Measurements from ENCODE around the gene TGIF1.
A peak's percentile ranks its signal among the peaks of the same experiment; 100 is the strongest.

The TGIF1 gene

GRCh38 chr18:3420919-3421279 lies 29.1 kb upstream of the TGIF1 start:
- Mint-ChIP-seq H3K4me1 (ENCODE audit: low read depth) (no peaks in the 10 kb centered on the region), H3K9me3 (no peaks in the 10 kb centered on the region), H3K27me3 (ENCODE audit: low read depth) (no peaks in the 10 kb centered on the region), H3K27ac (no peak overlapping the region), H3K4me3 (no peak overlapping the region), H3K36me3 (ENCODE audit: low read depth) (no peaks in the 10 kb centered on the region)

- Mint-ChIP-seq H3K4me1 (ENCODE audit: low read depth) (no peaks in the 10 kb centered on the region), H3K27me3 (ENCODE audit: low read depth) (no peaks in the 10 kb centered on the region), H3K9me3 (no peaks in the 10 kb centered on the region), H3K4me3 (no peak overlapping the region), H3K27ac (no peak overlapping the region), H3K36me3 (ENCODE audit: low read depth) (no peaks in the 10 kb centered on the region)
These were observed 27.1 kb upstream of the TGIF1 start for GRCh38 chr18:3422905-3423304.

DNA sequence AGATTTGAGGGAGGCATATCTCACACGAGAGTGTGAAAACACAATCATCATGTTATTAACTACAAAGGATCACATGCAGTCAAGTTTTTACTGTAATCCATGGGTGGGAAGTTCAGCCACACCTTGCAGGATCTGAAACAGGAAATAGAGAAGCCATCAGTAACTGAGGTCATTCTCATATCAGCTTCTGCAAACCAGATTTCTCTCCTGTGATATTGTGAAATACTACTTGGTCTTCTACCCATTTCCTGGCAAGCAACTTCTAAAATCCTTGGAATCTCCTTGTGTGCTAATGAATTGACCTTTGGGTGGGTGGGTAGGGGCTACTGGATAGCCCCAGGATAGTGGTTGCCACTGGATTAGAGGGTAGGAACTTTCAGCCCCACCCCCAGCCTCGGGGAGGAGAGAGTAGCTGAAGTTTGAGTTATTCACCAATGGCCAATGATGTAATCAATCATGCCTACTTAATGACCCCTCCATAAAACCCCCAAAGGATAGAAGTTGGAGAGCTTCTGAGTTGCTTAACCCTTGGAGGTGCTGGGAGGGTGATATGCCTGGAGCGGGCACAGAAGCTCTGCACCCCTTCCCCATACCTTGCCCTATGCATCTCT lies 25.6 kb upstream of the TGIF1 start:
- Mint-ChIP-seq H3K4me3 (no peak overlapping the region), H3K9me3 (no peaks in the 10 kb centered on the region), H3K4me1 (ENCODE audit: low read depth) (no peaks in the 10 kb centered on the region), H3K27ac (no peak overlapping the region), H3K27me3 (ENCODE audit: low read depth) (no peaks in the 10 kb centered on the region), H3K36me3 (ENCODE audit: low read depth) (no peaks in the 10 kb centered on the region)

GRCh38 chr18:3425030-3425429 lies 24.9 kb upstream of the TGIF1 start:
- no peak overlapping the region for H3K4me3 Mint-ChIP-seq

DNA sequence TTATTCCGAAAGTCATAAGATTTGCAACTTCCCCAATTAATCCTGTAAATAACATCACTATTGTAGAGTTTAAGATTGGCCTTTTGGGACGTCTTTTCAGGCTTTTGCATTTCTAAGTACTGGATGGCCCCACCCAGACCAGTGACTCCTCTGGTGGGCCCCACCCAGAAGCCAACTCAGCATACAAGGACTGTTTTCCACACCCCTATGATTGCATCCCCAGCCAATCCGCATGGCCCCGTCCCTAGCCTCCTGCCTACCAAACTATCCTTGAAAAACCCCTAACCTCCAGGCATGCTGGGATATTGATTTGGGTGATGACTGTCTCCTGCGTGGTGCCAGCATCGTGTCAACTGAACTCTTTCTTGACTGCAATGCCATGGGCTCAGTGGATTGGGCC lies 24.5 kb upstream of the TGIF1 start:
- Mint-ChIP-seq H3K27me3 (ENCODE audit: low read depth) (no peaks in the 10 kb centered on the region), H3K4me1 (ENCODE audit: low read depth) (no peaks in the 10 kb centered on the region), H3K9me3 (no peaks in the 10 kb centered on the region), H3K27ac (no peak overlapping the region), H3K4me3 (no peak overlapping the region), H3K36me3 (ENCODE audit: low read depth) (no peaks in the 10 kb centered on the region)

More at GRCh38 chr18:3425030-3425429, 24.9 kb upstream of the TGIF1 start:
- Mint-ChIP-seq H3K27me3 (ENCODE audit: low read depth) (no peaks in the 10 kb centered on the region), H3K27ac (no peak overlapping the region), H3K9me3 (no peaks in the 10 kb centered on the region), H3K36me3 (ENCODE audit: low read depth) (no peaks in the 10 kb centered on the region), H3K4me1 (ENCODE audit: low read depth) (no peaks in the 10 kb centered on the region)

DNA sequence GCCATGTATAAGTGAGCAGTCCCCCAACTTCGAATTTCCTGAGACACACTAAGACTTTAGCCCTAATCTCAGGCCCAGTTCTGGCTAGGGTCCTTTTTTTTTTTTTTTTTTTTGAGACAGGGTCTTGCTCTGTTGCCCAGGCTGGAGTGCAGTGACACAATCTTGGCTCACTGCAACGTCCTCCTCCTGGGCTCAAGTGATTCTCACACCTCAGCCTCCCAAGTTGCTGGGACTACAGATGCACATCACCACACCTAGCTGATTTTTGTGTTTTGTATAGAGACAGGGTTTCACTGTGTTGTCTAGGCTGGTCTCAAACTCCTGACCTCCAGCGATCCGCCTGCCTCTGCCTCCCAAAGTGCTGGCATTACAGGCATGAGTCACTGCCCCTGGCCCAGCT lies 23.9 kb upstream of the TGIF1 start:
- no peak overlapping the region for H3K27ac Mint-ChIP-seq
- H3K27me3 Mint-ChIP-seq (ENCODE audit: low read depth): no peaks in the 10 kb centered on the region
- H3K9me3 Mint-ChIP-seq: no peaks in the 10 kb centered on the region
- no peaks in the 10 kb centered on the region for H3K36me3 Mint-ChIP-seq (ENCODE audit: low read depth)
- H3K4me1 Mint-ChIP-seq (ENCODE audit: low read depth): no peaks in the 10 kb centered on the region
- H3K4me3 Mint-ChIP-seq: no peak overlapping the region

DNA sequence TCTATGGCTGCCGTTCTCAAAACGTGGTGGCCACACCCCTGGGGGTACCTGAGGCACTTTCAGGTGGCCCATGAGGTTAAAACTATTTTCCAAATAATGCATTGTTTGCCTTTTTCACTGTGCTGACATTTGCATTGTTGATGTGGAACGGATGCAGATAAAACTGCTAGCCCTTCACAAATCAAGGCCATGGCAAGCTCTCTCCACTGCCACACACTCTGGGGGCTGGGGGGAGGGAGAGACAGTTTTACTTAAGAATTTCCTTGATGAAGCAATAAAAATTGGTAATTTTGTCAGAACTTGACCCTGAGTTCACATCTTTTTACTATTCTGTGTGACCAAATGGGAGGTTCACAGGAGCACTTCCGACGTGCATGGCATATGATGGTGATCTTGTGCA lies 22.0 kb upstream of the TGIF1 start:
- Mint-ChIP-seq H3K4me3 (no peak overlapping the region), H3K36me3 (ENCODE audit: low read depth) (no peaks in the 10 kb centered on the region), H3K27me3 (ENCODE audit: low read depth) (no peaks in the 10 kb centered on the region), H3K9me3 (no peaks in the 10 kb centered on the region), H3K27ac (no peak overlapping the region), H3K4me1 (ENCODE audit: low read depth) (no peaks in the 10 kb centered on the region)

DNA sequence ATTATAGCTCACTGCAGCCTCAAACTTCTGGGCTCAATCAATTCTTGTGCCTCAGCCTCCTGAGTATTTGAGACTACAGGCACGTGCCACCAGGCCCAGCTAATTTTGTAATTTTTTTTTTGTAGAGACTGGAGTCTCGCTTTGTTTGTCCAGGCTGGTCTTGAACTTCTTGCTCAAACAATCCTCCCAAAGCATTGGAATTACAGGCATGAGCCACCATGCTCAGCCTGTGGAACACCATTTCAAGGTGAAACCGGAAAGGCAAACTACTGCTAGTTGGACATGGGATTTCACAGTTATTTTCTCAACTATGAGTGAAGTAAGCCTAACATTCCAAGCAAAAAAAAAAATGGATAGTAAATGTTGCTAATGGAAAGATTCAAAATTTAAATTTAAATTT lies 20.9 kb upstream of the TGIF1 start:
- no peaks in the 10 kb centered on the region for H3K27me3 Mint-ChIP-seq (ENCODE audit: low read depth)
- H3K36me3 Mint-ChIP-seq (ENCODE audit: low read depth): no peaks in the 10 kb centered on the region
- no peaks in the 10 kb centered on the region for H3K9me3 Mint-ChIP-seq
- H3K4me3 Mint-ChIP-seq: no peak overlapping the region
- no peaks in the 10 kb centered on the region for H3K4me1 Mint-ChIP-seq (ENCODE audit: low read depth)
- H3K27ac Mint-ChIP-seq: no peak overlapping the region

- Mint-ChIP-seq H3K9me3 (no peaks in the 10 kb centered on the region), H3K36me3 (ENCODE audit: low read depth) (no peaks in the 10 kb centered on the region), H3K4me3 (no peak overlapping the region), H3K4me1 (ENCODE audit: low read depth) (no peaks in the 10 kb centered on the region), H3K27me3 (ENCODE audit: low read depth) (peaks cover 9% of the 10 kb centered on the region), H3K27ac (no peak overlapping the region)
These were observed 15.3 kb upstream of the TGIF1 start for GRCh38 chr18:3434685-3435084.

DNA sequence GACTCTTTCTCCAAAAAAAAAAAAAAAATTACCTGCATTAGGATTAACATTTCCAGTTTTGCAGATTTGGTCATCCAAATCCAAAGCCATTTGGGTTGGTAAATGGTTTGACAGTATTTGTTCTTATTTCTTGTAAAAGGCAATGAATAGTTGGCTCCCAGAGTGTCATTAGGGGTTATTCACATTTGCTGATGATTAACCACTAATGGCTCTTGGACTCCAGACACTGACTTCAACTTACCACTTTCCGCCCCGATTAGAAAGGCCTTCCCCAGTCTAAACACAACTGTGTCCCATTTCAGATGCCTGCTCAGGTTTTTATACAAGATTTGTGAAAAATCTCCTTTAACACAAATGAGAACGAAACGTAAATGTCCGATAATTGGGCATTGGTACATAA lies 9.6 kb upstream of the TGIF1 start:
- peaks cover 33% of the 10 kb centered on the region for H3K27me3 Mint-ChIP-seq (ENCODE audit: low read depth)
- no peak overlapping the region for H3K4me3 Mint-ChIP-seq
- H3K36me3 Mint-ChIP-seq (ENCODE audit: low read depth): no peaks in the 10 kb centered on the region
- H3K27ac Mint-ChIP-seq: no peak overlapping the region
- no peaks in the 10 kb centered on the region for H3K9me3 Mint-ChIP-seq
- no peaks in the 10 kb centered on the region for H3K4me1 Mint-ChIP-seq (ENCODE audit: low read depth)

DNA sequence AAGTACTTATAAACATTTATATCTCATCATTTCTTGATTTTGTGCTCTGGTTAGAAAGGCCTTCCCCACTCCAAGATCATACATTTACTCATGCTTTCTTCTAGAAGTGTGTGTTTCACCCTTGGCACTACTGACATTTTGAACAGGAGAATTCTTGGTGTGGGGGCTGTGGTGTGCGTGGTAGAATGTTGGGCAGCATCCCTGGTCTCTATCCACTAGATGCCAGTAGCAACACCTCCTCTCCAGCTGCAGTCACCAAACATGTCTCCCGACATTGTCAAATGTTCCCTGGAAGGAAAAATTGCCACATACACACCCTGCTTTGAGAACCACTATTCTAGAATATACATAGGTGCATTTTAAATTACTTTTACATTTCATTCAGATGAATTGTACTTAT lies 8.7 kb upstream of the TGIF1 start:
- H3K36me3 Mint-ChIP-seq (ENCODE audit: low read depth): no peaks in the 10 kb centered on the region
- no peaks in the 10 kb centered on the region for H3K4me1 Mint-ChIP-seq (ENCODE audit: low read depth)
- H3K4me3 Mint-ChIP-seq: no peak overlapping the region
- H3K27me3 Mint-ChIP-seq (ENCODE audit: low read depth): peaks cover 33% of the 10 kb centered on the region
- no peaks in the 10 kb centered on the region for H3K9me3 Mint-ChIP-seq
- no peak overlapping the region for H3K27ac Mint-ChIP-seq

GRCh38 chr18:3442919-3443318 lies 7.1 kb upstream of the TGIF1 start:
- Mint-ChIP-seq H3K4me1 (ENCODE audit: low read depth) (peaks cover 14% of the 10 kb centered on the region), H3K9me3 (no peaks in the 10 kb centered on the region), H3K27ac (no peak overlapping the region), H3K4me3 (no peak overlapping the region), H3K36me3 (ENCODE audit: low read depth) (no peaks in the 10 kb centered on the region), H3K27me3 (ENCODE audit: low read depth) (peaks cover 29% of the 10 kb centered on the region)

- no peaks in the 10 kb centered on the region for H3K9me3 Mint-ChIP-seq
- H3K27ac Mint-ChIP-seq: no peak overlapping the region
- no peak overlapping the region for H3K4me3 Mint-ChIP-seq
- H3K27me3 Mint-ChIP-seq (ENCODE audit: low read depth): peaks cover 24% of the 10 kb centered on the region
- peaks cover 20% of the 10 kb centered on the region for H3K4me1 Mint-ChIP-seq (ENCODE audit: low read depth)
- H3K36me3 Mint-ChIP-seq (ENCODE audit: low read depth): no peaks in the 10 kb centered on the region
These were observed 5.7 kb upstream of the TGIF1 start for GRCh38 chr18:3444296-3444695.

- H3K27me3 Mint-ChIP-seq (ENCODE audit: low read depth): peaks cover 24% of the 10 kb centered on the region
- peak overlapping the region; percentile 21 for H3K4me3 Mint-ChIP-seq
- H3K9me3 Mint-ChIP-seq: no peaks in the 10 kb centered on the region
- peak overlapping the region; percentile 7 for H3K27ac Mint-ChIP-seq
- no peaks in the 10 kb centered on the region for H3K36me3 Mint-ChIP-seq (ENCODE audit: low read depth)
- H3K4me1 Mint-ChIP-seq (ENCODE audit: low read depth): peaks cover 20% of the 10 kb centered on the region
These were observed 5.0 kb upstream of the TGIF1 start for GRCh38 chr18:3444954-3445353.

DNA sequence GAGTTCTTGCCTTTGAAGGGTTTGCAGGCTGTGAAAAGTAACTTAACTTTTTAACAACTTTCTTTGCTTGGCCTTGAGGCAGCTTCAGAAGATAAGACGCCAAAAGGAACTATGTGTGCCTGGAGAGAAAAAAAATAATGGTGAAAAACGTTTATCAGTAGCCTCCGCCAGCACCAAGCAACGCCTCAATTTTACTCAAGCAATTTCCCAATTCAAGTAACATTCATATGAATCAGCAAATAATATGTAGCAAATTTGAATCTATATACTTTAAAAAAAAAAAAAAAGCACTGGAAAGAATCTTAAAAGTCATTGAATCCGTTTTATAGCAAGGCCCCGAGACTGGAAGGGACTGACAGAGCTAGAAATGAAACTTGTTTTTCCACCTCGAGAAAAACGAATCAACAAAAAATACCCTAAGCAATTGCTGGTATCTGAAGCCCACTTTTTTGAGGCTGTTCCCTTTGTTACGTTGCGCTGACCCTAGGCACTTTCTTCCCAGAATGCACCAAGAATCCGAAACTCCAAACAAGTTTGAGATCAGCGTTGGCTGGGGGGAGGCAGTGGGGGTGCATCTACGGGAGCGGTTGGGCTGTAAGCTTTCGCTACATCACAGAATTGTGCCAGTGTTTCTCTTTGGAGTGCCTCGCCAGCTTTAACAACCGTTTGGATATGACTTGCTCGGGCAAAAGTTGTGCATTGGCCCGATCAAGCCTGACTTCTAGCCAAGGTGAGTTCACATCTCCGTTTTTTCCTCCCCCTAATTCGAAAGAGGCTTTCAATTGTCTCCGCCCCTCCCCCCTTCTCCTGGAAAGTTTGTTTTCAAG lies 2.7 kb upstream of the TGIF1 start:
- Mint-ChIP-seq H3K27me3 (ENCODE audit: low read depth) (peaks cover 6% of the 10 kb centered on the region), H3K4me3 (peak overlapping the region; percentile 94), H3K4me1 (ENCODE audit: low read depth) (peaks cover 26% of the 10 kb centered on the region), H3K36me3 (ENCODE audit: low read depth) (no peaks in the 10 kb centered on the region), H3K9me3 (no peaks in the 10 kb centered on the region), H3K27ac (peak overlapping the region; percentile 99)
